GM12872 (cell line): ENCODE data around the gene DAPK1.

Experiments
- CTCF ChIP-seq: IDR thresholded peaks from 3 replicates; pipeline ENCODE4 v1.5.1; 2011; ENCODE audit warnings: low read depth, mild to moderate bottlenecking, low read length, moderate library complexity; ENCODE audit not compliant: insufficient read depth

DAPK1 gene

GRCh38 chr9:87548159-87548558, 50.5 kb downstream of the DAPK1 start:
- no peak for TF ChIP-seq CTCF

GRCh38 chr9:87549791-87550190, 52.1 kb downstream of the DAPK1 start:
- TF ChIP-seq CTCF, result no peak

GRCh38 chr9:87550253-87550954, 52.7 kb downstream of the DAPK1 start:
- no peak for TF ChIP-seq CTCF

- no peak for TF ChIP-seq CTCF
Observed at GRCh38 chr9:87551772-87552217, 54.1 kb downstream of the DAPK1 start.

GRCh38 chr9:87554171-87554910, 56.7 kb downstream of the DAPK1 start:
- TF ChIP-seq CTCF, result no peak

- TF ChIP-seq CTCF, result no peak
Observed at GRCh38 chr9:87554976-87555375, 57.3 kb downstream of the DAPK1 start.

- no peak for TF ChIP-seq CTCF
Observed at GRCh38 chr9:87556039-87556438, 58.4 kb downstream of the DAPK1 start.
